ENCODE measurements around the gene LMOD1.

The LMOD1 gene

GRCh38 chr1:201892211-201892610 lies 54.1 kb downstream of the LMOD1 start:
- Histone ChIP-seq H3K9ac (ENCODE audit: low read length) (no peak overlapping the region), H2AFZ (ENCODE audit: insufficient read depth, low read length, poor library complexity) (no peak overlapping the region), H2AK5ac (ENCODE audit: low read length) (no peak overlapping the region), H3K4me3 (ENCODE audit: low read depth, low read length) (no peak overlapping the region), H3K79me2 (ENCODE audit: control insufficient read depth, insufficient read depth, low read length, poor library complexity) (peaks cover 4% of the 10 kb centered on the region), H3K27ac (ENCODE audit: low read depth, low read length) (no peak overlapping the region), H3K4me1 (ENCODE audit: control insufficient read depth in 1 of 2, insufficient read depth in 2 of 2, low read length in 2 of 2) (peaks cover 10 to 11% of the 10 kb centered on the region in 2 experiments), H3K4ac (ENCODE audit: low read depth, low read length) (no peak overlapping the region), H2BK5ac (ENCODE audit: low read depth, low read length, poor library complexity) (no peak overlapping the region), H3K36me3 (ENCODE audit: control insufficient read depth in 1 of 2, insufficient read depth in 2 of 2, low read length in 2 of 2) (peaks cover 2% of the 10 kb centered on the region in 2 experiments), H3K27me3 (ENCODE audit: insufficient read depth, low read length) (peaks cover 5% of the 10 kb centered on the region), H3K23ac (ENCODE audit: low read length) (no peak overlapping the region), H4K12ac (ENCODE audit: low read depth, low read length) (no peak overlapping the region), H2BK12ac (ENCODE audit: low read length) (no peak overlapping the region), H3K9me3 (ENCODE audit: insufficient read depth, low read depth, low read length) (no peaks in the 10 kb centered on the region), H2BK120ac (ENCODE audit: insufficient read depth, low read length, poor library complexity) (no peak overlapping the region), H4K91ac (ENCODE audit: low read depth, low read length) (no peak overlapping the region), H3K79me1 (ENCODE audit: low read length) (peaks cover 8% of the 10 kb centered on the region), H4K8ac (ENCODE audit: low read depth, low read length) (no peak overlapping the region), H3K14ac (ENCODE audit: low read length) (no peak overlapping the region), H3K4me2 (ENCODE audit: low read length) (no peak overlapping the region), H3K18ac (ENCODE audit: low read length) (no peak overlapping the region)
- no peak for DNase-seq
- no CpG with 5 or more reads among the region's 6 CpGs for WGBS (ENCODE audit: extremely low coverage, insufficient coverage, insufficient read length)

GRCh38 chr1:201891451-201892045 lies 54.8 kb downstream of the LMOD1 start:
- Histone ChIP-seq H2BK120ac (ENCODE audit: insufficient read depth, low read length, poor library complexity) (no peak overlapping the region), H2BK12ac (ENCODE audit: low read length) (no peak overlapping the region), H3K79me2 (ENCODE audit: control insufficient read depth, insufficient read depth, low read length, poor library complexity) (peaks cover 4% of the 10 kb centered on the region), H3K27me3 (ENCODE audit: insufficient read depth, low read length) (peaks cover 5% of the 10 kb centered on the region), H3K23ac (ENCODE audit: low read length) (no peak overlapping the region), H3K14ac (ENCODE audit: low read length) (no peak overlapping the region), H2AFZ (ENCODE audit: insufficient read depth, low read length, poor library complexity) (no peak overlapping the region), H3K18ac (ENCODE audit: low read length) (no peak overlapping the region), H3K4me1 (ENCODE audit: control insufficient read depth in 1 of 2, insufficient read depth in 2 of 2, low read length in 2 of 2) (peaks cover 11 to 13% of the 10 kb centered on the region in 2 experiments), H4K12ac (ENCODE audit: low read depth, low read length) (no peak overlapping the region), H3K27ac (ENCODE audit: low read depth, low read length) (no peak overlapping the region), H3K79me1 (ENCODE audit: low read length) (peaks cover 8% of the 10 kb centered on the region), H3K9me3 (ENCODE audit: insufficient read depth, low read depth, low read length) (no peaks in the 10 kb centered on the region), H3K9ac (ENCODE audit: low read length) (no peak overlapping the region), H3K4me2 (ENCODE audit: low read length) (no peak overlapping the region), H2AK5ac (ENCODE audit: low read length) (no peak overlapping the region), H4K8ac (ENCODE audit: low read depth, low read length) (no peak overlapping the region), H2BK5ac (ENCODE audit: low read depth, low read length, poor library complexity) (no peak overlapping the region), H4K91ac (ENCODE audit: low read depth, low read length) (no peak overlapping the region), H3K36me3 (ENCODE audit: control insufficient read depth in 1 of 2, insufficient read depth in 2 of 2, low read length in 2 of 2) (peaks cover 2% of the 10 kb centered on the region in 2 experiments), H3K4ac (ENCODE audit: low read depth, low read length) (no peak overlapping the region), H3K4me3 (ENCODE audit: low read depth, low read length) (no peak overlapping the region)
- DNase-seq = no peak
- WGBS (ENCODE audit: extremely low coverage, insufficient coverage, insufficient read length) = no CpG with 5 or more reads among the region's 5 CpGs

- no peak for DNase-seq
- H3K79me2 ChIP-seq (ENCODE audit: control insufficient read depth, insufficient read depth, low read length, poor library complexity) = peaks cover 4% of the 10 kb centered on the region
- H4K12ac ChIP-seq (ENCODE audit: low read depth, low read length) = no peak overlapping the region
- no peak overlapping the region for H3K23ac ChIP-seq (ENCODE audit: low read length)
- H3K14ac ChIP-seq (ENCODE audit: low read length) = no peak overlapping the region
- H2BK120ac ChIP-seq (ENCODE audit: insufficient read depth, low read length, poor library complexity) = no peak overlapping the region
- no peak overlapping the region for H2BK5ac ChIP-seq (ENCODE audit: low read depth, low read length, poor library complexity)
- H3K27ac ChIP-seq (ENCODE audit: low read depth, low read length) = no peak overlapping the region
- H3K4me2 ChIP-seq (ENCODE audit: low read length) = no peak overlapping the region
- H2AFZ ChIP-seq (ENCODE audit: insufficient read depth, low read length, poor library complexity) = no peak overlapping the region
- no peak overlapping the region for H3K4me3 ChIP-seq (ENCODE audit: low read depth, low read length)
- H3K27me3 ChIP-seq (ENCODE audit: insufficient read depth, low read length) = peaks cover 5% of the 10 kb centered on the region
- H3K18ac ChIP-seq (ENCODE audit: low read length) = no peak overlapping the region
- H4K91ac ChIP-seq (ENCODE audit: low read depth, low read length) = no peak overlapping the region
- H3K4me1 ChIP-seq (ENCODE audit: control insufficient read depth in 1 of 2, insufficient read depth in 2 of 2, low read length in 2 of 2) = peaks cover 13 to 14% of the 10 kb centered on the region in 2 experiments
- no peaks in the 10 kb centered on the region for H3K9me3 ChIP-seq (ENCODE audit: insufficient read depth, low read depth, low read length)
- H2AK5ac ChIP-seq (ENCODE audit: low read length) = no peak overlapping the region
- H3K4ac ChIP-seq (ENCODE audit: low read depth, low read length) = no peak overlapping the region
- no peak overlapping the region for H2BK12ac ChIP-seq (ENCODE audit: low read length)
- WGBS (ENCODE audit: extremely low coverage, insufficient coverage, insufficient read length) = no CpG with 5 or more reads among the region's 3 CpGs
- no peak overlapping the region for H3K9ac ChIP-seq (ENCODE audit: low read length)
- peaks cover 2% of the 10 kb centered on the region in 2 experiments for H3K36me3 ChIP-seq (ENCODE audit: control insufficient read depth in 1 of 2, insufficient read depth in 2 of 2, low read length in 2 of 2)
- H3K79me1 ChIP-seq (ENCODE audit: low read length) = peaks cover 8% of the 10 kb centered on the region
- H4K8ac ChIP-seq (ENCODE audit: low read depth, low read length) = no peak overlapping the region
Observed at GRCh38 chr1:201890806-201891450, 55.4 kb downstream of the LMOD1 start.

- Histone ChIP-seq H3K4me1 (ENCODE audit: control insufficient read depth in 1 of 2, insufficient read depth in 2 of 2, low read length in 2 of 2) (peaks cover 18 to 19% of the 10 kb centered on the region in 2 experiments), H3K4me3 (ENCODE audit: low read depth, low read length) (no peak overlapping the region), H4K91ac (ENCODE audit: low read depth, low read length) (no peak overlapping the region), H3K4ac (ENCODE audit: low read depth, low read length) (no peak overlapping the region), H3K18ac (ENCODE audit: low read length) (no peak overlapping the region), H2BK120ac (ENCODE audit: insufficient read depth, low read length, poor library complexity) (no peak overlapping the region), H2AFZ (ENCODE audit: insufficient read depth, low read length, poor library complexity) (no peak overlapping the region), H3K4me2 (ENCODE audit: low read length) (no peak overlapping the region), H3K14ac (ENCODE audit: low read length) (no peak overlapping the region), H3K9ac (ENCODE audit: low read length) (no peak overlapping the region), H3K36me3 (ENCODE audit: control insufficient read depth in 1 of 2, insufficient read depth in 2 of 2, low read length in 2 of 2) (peaks cover 2% of the 10 kb centered on the region in 2 experiments), H2BK5ac (ENCODE audit: low read depth, low read length, poor library complexity) (no peak overlapping the region), H3K79me2 (ENCODE audit: control insufficient read depth, insufficient read depth, low read length, poor library complexity) (peaks cover 4% of the 10 kb centered on the region), H3K27me3 (ENCODE audit: insufficient read depth, low read length) (peaks cover 5% of the 10 kb centered on the region), H2BK12ac (ENCODE audit: low read length) (no peak overlapping the region), H3K27ac (ENCODE audit: low read depth, low read length) (no peak overlapping the region), H3K23ac (ENCODE audit: low read length) (no peak overlapping the region), H4K8ac (ENCODE audit: low read depth, low read length) (no peak overlapping the region), H2AK5ac (ENCODE audit: low read length) (no peak overlapping the region), H3K79me1 (ENCODE audit: low read length) (peaks cover 11% of the 10 kb centered on the region), H4K12ac (ENCODE audit: low read depth, low read length) (no peak overlapping the region), H3K9me3 (ENCODE audit: insufficient read depth, low read depth, low read length) (no peaks in the 10 kb centered on the region)
- DNase-seq = no peak
- WGBS (ENCODE audit: extremely low coverage, insufficient coverage, insufficient read length) = no CpG with 5 or more reads among the region's 7 CpGs
Observed at GRCh38 chr1:201890223-201890622, 56.1 kb downstream of the LMOD1 start.
